SK-N-SH treated with all-trans-retinoic acid at 6 μM for 48 hours (cell line): ENCODE measurements around the gene DDX54.

Source experiments
- CREB5 ChIP-seq: fragments of 250-450 bp; sonication (Bioruptor Pico); IDR thresholded peaks from 2 replicates; pipeline ENCODE4 v1.5.1; 2020; ENCODE audit warnings: low read depth, mild to moderate bottlenecking, moderate library complexity
- OSR1 ChIP-seq: fragments of 250-450 bp; sonication (Bioruptor Pico); IDR thresholded peaks from 2 replicates; pipeline ENCODE4 v1.8.0; 2022; ENCODE audit warnings: moderate library complexity, mild to moderate bottlenecking, inconsistent platforms
- PATZ1 ChIP-seq: fragments of 250-450 bp; sonication (Bioruptor Pico); IDR thresholded peaks from 2 replicates; pipeline ENCODE4 v1.8.0; 2020; ENCODE audit warnings: mild to moderate bottlenecking, moderate library complexity, borderline replicate concordance
- RARB ChIP-seq: fragments of 250-450 bp; sonication (Bioruptor Pico); IDR thresholded peaks from 2 replicates; pipeline ENCODE4 v1.8.0; 2021; ENCODE audit warnings: mild to moderate bottlenecking, moderate library complexity
- SNAI2 ChIP-seq: fragments of 250-450 bp; sonication (Bioruptor Pico); IDR thresholded peaks from 2 replicates; pipeline ENCODE4 v1.5.0; 2020; ENCODE audit warnings: mild to moderate bottlenecking, moderate library complexity

GRCh38 chr12:113184098-113184899 lies 979 bp downstream of the DDX54 start:
- no peak for TF ChIP-seq CREB5 (CRISPR knock-in tag)
- no peak for TF ChIP-seq SNAI2 (CRISPR knock-in tag)
- TF ChIP-seq RARB (CRISPR knock-in tag) = no peak
- TF ChIP-seq OSR1 (CRISPR knock-in tag) = no peak
- no peak for TF ChIP-seq PATZ1
